H1 (cell line): ENCODE data around the gene SNAP47. TPM values are rescaled to one million over a fixed set of nuclear protein-coding genes. Genes with fewer than 3 reads are reported as not detected.

Experiments
- CTCF ChIA-PET: fragments of 300-600 bp; sonication (Branson Sonifier 250); formaldehyde crosslinking; loops from one replicate; lab custom pipeline; 2021; ENCODE audit not compliant: partially characterized antibody; lab: Charles Lee
- POLR2A ChIA-PET: fragments of 300-600 bp; sonication (Branson Sonifier 250); formaldehyde crosslinking; loops from one replicate; lab custom pipeline; 2021; ENCODE audit warnings: inconsistent platforms; ENCODE audit not compliant: partially characterized antibody; lab: Charles Lee
- DNase-seq, 2 experiments: peaks; one replicate each; pipeline versions ENCODE4 v3.0.0 to v3.0.0-alpha.2; 2010 to 2022; ENCODE audit warnings: low spot score in 2 of 2, low read depth in 1 of 2, mixed read lengths in 1 of 2
- FAIRE-seq: peaks from 2 replicates; lab custom pipeline; 2011; peaks lifted over from hg19 to GRCh38; lab: Jason Lieb, UNC
- H2AFZ ChIP-seq: 2 replicates; pipeline ENCODE4 v1.8.1; 2012; ENCODE audit warnings: low read length, inconsistent platforms
- H2AK5ac ChIP-seq: 2 replicates; pipeline ENCODE4 v1.6.1; 2013; ENCODE audit warnings: low read depth, low read length
- H2BK120ac ChIP-seq: replicated peaks from 2 replicates; pipeline ENCODE3; 2013; ENCODE audit warnings: low read depth, low read length, inconsistent platforms
- H2BK12ac ChIP-seq: 2 replicates; pipeline ENCODE4 v1.6.1; 2013; ENCODE audit warnings: low read depth, low read length
- H2BK15ac ChIP-seq: 2 replicates; pipeline ENCODE4 v1.6.1; 2013; ENCODE audit warnings: low read length
- H2BK20ac ChIP-seq: 2 replicates; pipeline ENCODE4 v1.6.1; 2013; ENCODE audit warnings: low read length
- H2BK5ac ChIP-seq: 2 replicates; pipeline ENCODE4 v1.6.1; 2013; ENCODE audit warnings: low read depth, low read length
- H3K14ac ChIP-seq: 2 replicates; pipeline ENCODE4 v1.6.1; 2013; ENCODE audit warnings: inconsistent platforms; ENCODE audit not compliant: insufficient read length
- H3K18ac ChIP-seq: 2 replicates; pipeline ENCODE4 v1.6.1; 2013; ENCODE audit warnings: low read length; ENCODE audit errors: extremely low read depth
- H3K23ac ChIP-seq: 2 replicates; pipeline ENCODE4 v1.6.1; 2013; ENCODE audit warnings: inconsistent platforms; ENCODE audit not compliant: insufficient read length
- H3K23me2 ChIP-seq: 2 replicates; pipeline ENCODE4 v1.6.1; 2013; ENCODE audit warnings: low read depth, low read length
- H3K27ac ChIP-seq: 2 replicates; pipeline ENCODE4 v1.6.1; 2011; ENCODE audit warnings: low read depth, low read length, inconsistent platforms
- H3K27me3 ChIP-seq, 4 experiments: replicated peaks in 1 of 4; 1 replicate in 1 of 4; 2 replicates in 3 of 4; pipeline versions ENCODE4 v1.6.1 to v1.8.1; 2011 to 2013; ENCODE audit warnings: low read length in 3 of 4, mild to moderate bottlenecking in 3 of 4, inconsistent platforms in 2 of 4, mixed read lengths in 2 of 4, moderate library complexity in 1 of 4; ENCODE audit not compliant: control insufficient read depth in 3 of 4, insufficient read depth in 3 of 4; ENCODE audit errors: extremely low read depth in 1 of 4
- H3K36me3 ChIP-seq, 4 experiments: 2 replicates each; pipeline versions ENCODE4 v1.6.1 to v1.8.1; 2011 to 2013; ENCODE audit warnings: mild to moderate bottlenecking in 4 of 4, low read length in 3 of 4, moderate library complexity in 2 of 4, control low read depth in 1 of 4, inconsistent platforms in 1 of 4; ENCODE audit not compliant: insufficient read depth in 4 of 4, control insufficient read depth in 2 of 4
- H3K4ac ChIP-seq: replicated peaks from 2 replicates; pipeline ENCODE3; 2013; ENCODE audit warnings: low read length, low read depth, mixed read lengths, inconsistent platforms; ENCODE audit not compliant: insufficient read length
- H3K4me1 ChIP-seq, 4 experiments: replicated peaks in 1 of 4; 1 replicate in 1 of 4; 2 replicates in 3 of 4; pipeline versions ENCODE4 v1.6.1 to v1.8.1; 2011 to 2013; ENCODE audit warnings: low read length in 3 of 4, inconsistent platforms in 2 of 4, mixed read lengths in 1 of 4; ENCODE audit not compliant: insufficient read depth in 4 of 4, control insufficient read depth in 3 of 4
- H3K4me2 ChIP-seq, 2 experiments: 2 replicates each; pipeline versions ENCODE4 v1.6.1 to v1.8.1; 2011 to 2013; ENCODE audit warnings: low read depth in 2 of 2, low read length in 2 of 2, control low read depth in 1 of 2, inconsistent platforms in 1 of 2, mild to moderate bottlenecking in 1 of 2; ENCODE audit not compliant: insufficient read depth in 1 of 2
- H3K4me3 ChIP-seq, 4 experiments: fragments of 200-600, 300-600 bp in 1 of 4; sonication (generic), shearing (Covaris generic), sonication (Bioruptor Twin) in 1 of 4; 2 replicates each; pipeline versions ENCODE4 v1.5.1 to v1.8.1; 2011 to 2016; ENCODE audit warnings: low read length in 4 of 4, low read depth in 3 of 4, control low read depth in 2 of 4, inconsistent platforms in 2 of 4, mild to moderate bottlenecking in 2 of 4, mixed read lengths in 1 of 4, moderate library complexity in 1 of 4; ENCODE audit not compliant: insufficient read depth in 2 of 4; ENCODE audit errors: extremely low read depth in 1 of 4
- H3K56ac ChIP-seq: replicated peaks from 2 replicates; pipeline ENCODE3; 2013; ENCODE audit warnings: low read depth, mild to moderate bottlenecking, mixed read lengths, low read length, inconsistent platforms; ENCODE audit not compliant: insufficient read length
- H3K79me1 ChIP-seq: 2 replicates; pipeline ENCODE4 v1.6.1; 2013; ENCODE audit warnings: low read depth, low read length, control low read depth
- H3K79me2 ChIP-seq, 2 experiments: 2 replicates each; pipeline versions ENCODE4 v1.6.1 to v1.8.1; 2012 to 2013; ENCODE audit warnings: low read length in 2 of 2, mild to moderate bottlenecking in 2 of 2, inconsistent platforms in 1 of 2; ENCODE audit not compliant: insufficient read depth in 2 of 2, control insufficient read depth in 1 of 2
- H3K9ac ChIP-seq, 4 experiments: replicated peaks in 1 of 4; 1 replicate in 1 of 4; 2 replicates in 3 of 4; pipeline versions ENCODE4 v1.6.1 to v1.8.1; 2011 to 2013; ENCODE audit warnings: low read depth in 3 of 4, low read length in 3 of 4, control low read depth in 2 of 4, mild to moderate bottlenecking in 2 of 4, moderate library complexity in 2 of 4, inconsistent platforms in 1 of 4; ENCODE audit errors: extremely low read depth in 1 of 4
- H3K9me3 ChIP-seq, 2 experiments: 2 replicates each; pipeline versions ENCODE4 v1.6.1 to v1.8.1; 2012 to 2013; ENCODE audit warnings: mild to moderate bottlenecking in 2 of 2, moderate library complexity in 2 of 2, control low read depth in 1 of 2, inconsistent platforms in 1 of 2, low read depth in 1 of 2, low read length in 1 of 2, mixed read lengths in 1 of 2; ENCODE audit not compliant: insufficient read depth in 2 of 2
- H4K20me1 ChIP-seq, 2 experiments: replicated peaks in 1 of 2; 2 replicates each; pipeline versions ENCODE3 to v1.8.1; 2011 to 2013; ENCODE audit warnings: inconsistent platforms in 2 of 2, low read length in 2 of 2, mild to moderate bottlenecking in 1 of 2; ENCODE audit not compliant: insufficient read depth in 2 of 2, control insufficient read depth in 1 of 2
- H4K5ac ChIP-seq: 2 replicates; pipeline ENCODE4 v1.6.1; 2013; ENCODE audit warnings: low read length, low read depth, mixed read lengths, inconsistent platforms; ENCODE audit not compliant: insufficient read length
- H4K8ac ChIP-seq: 2 replicates; pipeline ENCODE4 v1.8.0; 2013; ENCODE audit warnings: mild to moderate bottlenecking, moderate library complexity, low read length, inconsistent platforms; ENCODE audit not compliant: insufficient read depth; ENCODE audit errors: extremely low read depth
- H4K91ac ChIP-seq: replicated peaks from 2 replicates; pipeline ENCODE3; 2013; ENCODE audit warnings: low read length, mixed read lengths, inconsistent platforms; ENCODE audit not compliant: insufficient read length
- ASH2L ChIP-seq: fragments of 200-600, 300-600 bp; sonication (generic); IDR thresholded peaks from one replicate; pipeline ENCODE4 v1.7.1; 2017; ENCODE audit warnings: low read length
- ATF3 ChIP-seq: IDR thresholded peaks from 2 replicates; pipeline ENCODE4 v1.6.1; 2011; ENCODE audit warnings: low read depth, mild to moderate bottlenecking, low read length; ENCODE audit not compliant: insufficient read depth
- CEBPB ChIP-seq: IDR thresholded peaks from 2 replicates; pipeline ENCODE4 v1.6.1; 2012; ENCODE audit warnings: low read depth, low read length
- CHD2 ChIP-seq: IDR thresholded peaks from 2 replicates; pipeline ENCODE4 v1.6.1; 2012; ENCODE audit warnings: low read length, improper control_type of control experiment
- E2F6 ChIP-seq: IDR thresholded peaks from 2 replicates; pipeline ENCODE4 v1.6.1; 2012; ENCODE audit warnings: inconsistent platforms
- FOSL1 ChIP-seq: IDR thresholded peaks from 2 replicates; pipeline ENCODE4 v1.6.1; 2011; ENCODE audit warnings: mild to moderate bottlenecking, low read depth, low read length, moderate library complexity; ENCODE audit not compliant: insufficient read depth
- MAFK ChIP-seq: IDR thresholded peaks from 2 replicates; pipeline ENCODE4 v1.6.1; 2012; ENCODE audit warnings: low read depth, mild to moderate bottlenecking, improper control_type of control experiment, low read length
- POLR2AphosphoS5 ChIP-seq: IDR thresholded peaks from 2 replicates; pipeline ENCODE4 v1.6.1; 2011; ENCODE audit warnings: low read depth, low read length
- SIN3A ChIP-seq, 2 experiments: IDR thresholded peaks in 1 of 2; conservative IDR thresholded peaks in 1 of 2; 2 replicates each; pipeline ENCODE4 v1.6.1; 2011 to 2012; ENCODE audit warnings: low read length in 2 of 2, improper control_type of control experiment in 1 of 2, low read depth in 1 of 2, mild to moderate bottlenecking in 1 of 2
- SIX5 ChIP-seq: IDR thresholded peaks from 2 replicates; pipeline ENCODE4 v1.6.1; 2011; ENCODE audit warnings: mild to moderate bottlenecking, low read depth, low read length
- SP1 ChIP-seq: IDR thresholded peaks from 2 replicates; pipeline ENCODE4 v1.6.1; 2011; ENCODE audit warnings: low read depth, low read length
- TCF12 ChIP-seq: IDR thresholded peaks from 2 replicates; pipeline ENCODE4 v1.6.1; 2011; ENCODE audit warnings: low read depth, mild to moderate bottlenecking, low read length
- USF2 ChIP-seq: IDR thresholded peaks from 2 replicates; pipeline ENCODE4 v1.6.1; 2011; ENCODE audit warnings: low read length, improper control_type of control experiment
- WGBS, 2 experiments: shearing (Covaris generic) in 1 of 2; methylation state at CpG; one replicate each; pipeline versions ENCODE4 v1.1.6 to v1.1.7; 2013 to 2015; ENCODE audit warnings: low lambda C conversion rate in 2 of 2, mixed read lengths in 2 of 2, inconsistent platforms in 1 of 2, low coverage in 1 of 2, missing lambda C conversion rate in 1 of 2; ENCODE audit not compliant: insufficient replicate concordance in 2 of 2, insufficient coverage in 1 of 2, insufficient read length in 1 of 2; ENCODE audit errors: extremely low coverage in 1 of 2, missing lambda C conversion rate in 1 of 2; 5-methylcytosine and 5-hydroxymethylcytosine counted together
- polyA plus RNA-seq, 7 experiments: library from polyadenylated mRNA; depleted of rRNA in 3 of 7; stranded (reverse) in 5 of 7; unstranded in 2 of 7; fragments of >200 nt in 5 of 7; fragments of 200-250 nt in 2 of 7; gene quantifications; 1 replicate in 5 of 7; 2 replicates in 1 of 7; 4 replicates in 1 of 7; pipeline versions ENCODE4 v1.2.1 to v1.2.3, GENCODE V29; 2011 to 2013; ENCODE audit warnings: missing spikeins in 2 of 7, mixed read lengths in 2 of 7
- total RNA-seq: library from RNA; stranded (reverse); fragmentation: NEBNext Ultra II Directional; extraction: Animal tissue kit (Norgen Biotek cat#: 25700); gene quantifications from 2 replicates; pipeline ENCODE4 v1.2.1, GENCODE V29; 2021

Gene SNAP47
- total and polyA plus RNA-seq, 2 of the 8 experiments (the other 6 are each of a cell fraction or from before 2014, with no cell fraction given) = 37.6 to 42.2 TPM

GRCh38 chr1:227707846-227708245 lies 27.4 kb upstream of the SNAP47 start:
- TF ChIP-seq SP1 (no peak), USF2 (no peak), SIN3A (conservative IDR thresholded peaks at IDR 0.05 in 1 of 2, IDR thresholded peaks at IDR 0.05 in 1 of 2; ENCODE audit: low read depth in 1 of 2, low read length in 2 of 2) (no peak), TCF12 (no peak), ATF3 (no peak), MAFK (no peak), E2F6 (no peak), CEBPB (no peak), ASH2L (no peak), POLR2AphosphoS5 (no peak), FOSL1 (no peak), SIX5 (no peak), CHD2 (no peak)
- Histone ChIP-seq H4K8ac (no peak overlapping the region), H3K79me2 (no peaks in the 10 kb centered on the region), H3K23me2 (no peaks in the 10 kb centered on the region), H2AK5ac (no peak overlapping the region), H4K20me1 (no peaks in the 10 kb centered on the region), H4K91ac (no peak overlapping the region), H3K4me2 (no peak overlapping the region), H2BK5ac (no peak overlapping the region), H3K4me3 (no peak overlapping the region), H3K23ac (no peak overlapping the region), H2BK12ac (no peak overlapping the region), H3K9me3 (peaks cover 25 to 33% of the 10 kb centered on the region in 2 experiments), H3K36me3 (no peaks in the 10 kb centered on the region), H2AFZ (no peak overlapping the region), H3K27ac (no peak overlapping the region), H3K4me1 (no peaks in the 10 kb centered on the region), H3K14ac (no peak overlapping the region), H3K27me3 (no peaks in the 10 kb centered on the region), H3K18ac (no peak overlapping the region), H4K5ac (no peak overlapping the region), H3K4ac (no peak overlapping the region), H2BK15ac (no peak overlapping the region), H3K79me1 (no peaks in the 10 kb centered on the region), H2BK120ac (no peak overlapping the region), H3K56ac (no peak overlapping the region), H3K9ac (no peak overlapping the region), H2BK20ac (no peak overlapping the region)
- no peak for FAIRE-seq
- 86% methylated on average over 1 of the region's 1 CpG; no CpG with 5 or more reads in 1 of the 2 experiments for WGBS, 2 experiments
- CTCF ChIA-PET = interaction anchor here (1.3 kb wide), 1 partner anchor 165 kb away, joined by 3 read pairs; no protein-coding TSS in a partner anchor
- POLR2A ChIA-PET = no interaction called here
- DNase-seq = no peak
